H1 (cell line): Measurements from ENCODE around the gene DPF3. TPM values are rescaled to one million over a fixed set of nuclear protein-coding genes. Genes with fewer than 3 reads are reported as not detected.

Experiments
- BACH1 ChIP-seq: IDR thresholded peaks from 2 replicates; pipeline ENCODE4 v1.6.1; 2012; ENCODE audit warnings: low read length, improper control_type of control experiment
- CBX8 ChIP-seq: fragments of 300-800, 300-1000 bp; sonication (generic); IDR thresholded peaks from 2 replicates; pipeline ENCODE4 v1.7.1; 2016; ENCODE audit warnings: low read depth, low read length, borderline replicate concordance
- EGR1 ChIP-seq: IDR thresholded peaks from 2 replicates; pipeline ENCODE4 v1.6.1; 2011; ENCODE audit warnings: low read depth, low read length, borderline replicate concordance
- EZH2 ChIP-seq: fragments of 200-600 bp; sonication (generic); IDR thresholded peaks from 2 replicates; pipeline ENCODE4 v1.7.1; 2012; ENCODE audit warnings: low read depth, mild to moderate bottlenecking, moderate library complexity, low read length, inconsistent platforms; ENCODE audit not compliant: severe bottlenecking
- GABPA ChIP-seq: IDR thresholded peaks from 2 replicates; pipeline ENCODE4 v1.6.1; 2011; ENCODE audit warnings: mild to moderate bottlenecking, low read length, moderate library complexity, borderline replicate concordance; ENCODE audit not compliant: insufficient read depth
- JUN ChIP-seq: IDR thresholded peaks from 2 replicates; pipeline ENCODE4 v1.6.1; 2011; ENCODE audit warnings: low read depth, mild to moderate bottlenecking, improper control_type of control experiment, low read length
- RAD21 ChIP-seq, 2 experiments: IDR thresholded peaks in 1 of 2; conservative IDR thresholded peaks in 1 of 2; 2 replicates each; pipeline ENCODE4 v1.6.1; 2011; ENCODE audit warnings: low read depth in 2 of 2, low read length in 2 of 2, improper control_type of control experiment in 1 of 2, inconsistent platforms in 1 of 2, mild to moderate bottlenecking in 1 of 2, moderate library complexity in 1 of 2
- RBBP5 ChIP-seq: IDR thresholded peaks from 2 replicates; pipeline ENCODE4 v1.7.1; 2012; ENCODE audit warnings: low read depth, mild to moderate bottlenecking, inconsistent platforms, low read length, moderate library complexity, borderline replicate concordance
- TAF1 ChIP-seq: IDR thresholded peaks from 2 replicates; pipeline ENCODE4 v1.6.1; 2011; ENCODE audit warnings: mild to moderate bottlenecking, low read depth, low read length
- TAF7 ChIP-seq: optimal IDR thresholded peaks from 2 replicates; pipeline ENCODE3; 2011; ENCODE audit warnings: low read depth, mild to moderate bottlenecking, inconsistent platforms, low read length, moderate library complexity, borderline replicate concordance
- TCF12 ChIP-seq: IDR thresholded peaks from 2 replicates; pipeline ENCODE4 v1.6.1; 2011; ENCODE audit warnings: low read depth, mild to moderate bottlenecking, low read length
- polyA plus RNA-seq, 7 experiments: library from polyadenylated mRNA; depleted of rRNA in 3 of 7; stranded (reverse) in 5 of 7; unstranded in 2 of 7; fragments of >200 nt in 5 of 7; fragments of 200-250 nt in 2 of 7; gene quantifications; 1 replicate in 5 of 7; 2 replicates in 1 of 7; 4 replicates in 1 of 7; pipeline versions ENCODE4 v1.2.1 to v1.2.3, GENCODE V29; 2011 to 2013; ENCODE audit warnings: missing spikeins in 2 of 7, mixed read lengths in 2 of 7
- total RNA-seq: library from RNA; stranded (reverse); fragmentation: NEBNext Ultra II Directional; extraction: Animal tissue kit (Norgen Biotek cat#: 25700); gene quantifications from 2 replicates; pipeline ENCODE4 v1.2.1, GENCODE V29; 2021
- TF ChIP-seq, protein P1 (sequence below): fragments of 300-600 bp; sonication (generic); IDR thresholded peaks from 2 replicates; pipeline ENCODE4 v1.7.1; 2012; ENCODE audit warnings: low read length, moderate library complexity, mild to moderate bottlenecking, inconsistent platforms; ENCODE audit not compliant: insufficient replicate concordance

Gene DPF3
- total and polyA plus RNA-seq, 2 of the 8 experiments (the other 6 are each of a cell fraction or from before 2014, with no cell fraction given): 0.19 TPM; not detected in 1

DNA sequence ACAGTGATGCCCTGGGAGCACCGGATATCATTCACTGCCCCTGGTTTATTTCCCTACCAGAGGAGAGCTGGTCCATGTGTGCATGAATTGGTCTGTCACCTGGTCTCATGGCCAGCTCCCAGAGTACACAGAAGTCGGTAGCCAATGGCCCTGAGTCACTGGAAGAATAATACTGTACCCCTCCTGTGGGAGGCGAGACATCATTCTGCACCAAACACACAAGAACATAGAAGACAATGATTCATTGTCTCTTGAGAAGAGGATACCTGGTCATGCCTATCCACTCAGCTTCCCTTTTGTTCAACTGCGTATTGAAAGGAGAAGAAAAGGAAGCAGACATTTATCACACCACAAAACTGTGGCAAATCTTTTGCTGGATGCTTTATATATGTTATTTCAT is 216.2 kb downstream of the DPF3 start (continued):
- TF ChIP-seq, protein P1, sequence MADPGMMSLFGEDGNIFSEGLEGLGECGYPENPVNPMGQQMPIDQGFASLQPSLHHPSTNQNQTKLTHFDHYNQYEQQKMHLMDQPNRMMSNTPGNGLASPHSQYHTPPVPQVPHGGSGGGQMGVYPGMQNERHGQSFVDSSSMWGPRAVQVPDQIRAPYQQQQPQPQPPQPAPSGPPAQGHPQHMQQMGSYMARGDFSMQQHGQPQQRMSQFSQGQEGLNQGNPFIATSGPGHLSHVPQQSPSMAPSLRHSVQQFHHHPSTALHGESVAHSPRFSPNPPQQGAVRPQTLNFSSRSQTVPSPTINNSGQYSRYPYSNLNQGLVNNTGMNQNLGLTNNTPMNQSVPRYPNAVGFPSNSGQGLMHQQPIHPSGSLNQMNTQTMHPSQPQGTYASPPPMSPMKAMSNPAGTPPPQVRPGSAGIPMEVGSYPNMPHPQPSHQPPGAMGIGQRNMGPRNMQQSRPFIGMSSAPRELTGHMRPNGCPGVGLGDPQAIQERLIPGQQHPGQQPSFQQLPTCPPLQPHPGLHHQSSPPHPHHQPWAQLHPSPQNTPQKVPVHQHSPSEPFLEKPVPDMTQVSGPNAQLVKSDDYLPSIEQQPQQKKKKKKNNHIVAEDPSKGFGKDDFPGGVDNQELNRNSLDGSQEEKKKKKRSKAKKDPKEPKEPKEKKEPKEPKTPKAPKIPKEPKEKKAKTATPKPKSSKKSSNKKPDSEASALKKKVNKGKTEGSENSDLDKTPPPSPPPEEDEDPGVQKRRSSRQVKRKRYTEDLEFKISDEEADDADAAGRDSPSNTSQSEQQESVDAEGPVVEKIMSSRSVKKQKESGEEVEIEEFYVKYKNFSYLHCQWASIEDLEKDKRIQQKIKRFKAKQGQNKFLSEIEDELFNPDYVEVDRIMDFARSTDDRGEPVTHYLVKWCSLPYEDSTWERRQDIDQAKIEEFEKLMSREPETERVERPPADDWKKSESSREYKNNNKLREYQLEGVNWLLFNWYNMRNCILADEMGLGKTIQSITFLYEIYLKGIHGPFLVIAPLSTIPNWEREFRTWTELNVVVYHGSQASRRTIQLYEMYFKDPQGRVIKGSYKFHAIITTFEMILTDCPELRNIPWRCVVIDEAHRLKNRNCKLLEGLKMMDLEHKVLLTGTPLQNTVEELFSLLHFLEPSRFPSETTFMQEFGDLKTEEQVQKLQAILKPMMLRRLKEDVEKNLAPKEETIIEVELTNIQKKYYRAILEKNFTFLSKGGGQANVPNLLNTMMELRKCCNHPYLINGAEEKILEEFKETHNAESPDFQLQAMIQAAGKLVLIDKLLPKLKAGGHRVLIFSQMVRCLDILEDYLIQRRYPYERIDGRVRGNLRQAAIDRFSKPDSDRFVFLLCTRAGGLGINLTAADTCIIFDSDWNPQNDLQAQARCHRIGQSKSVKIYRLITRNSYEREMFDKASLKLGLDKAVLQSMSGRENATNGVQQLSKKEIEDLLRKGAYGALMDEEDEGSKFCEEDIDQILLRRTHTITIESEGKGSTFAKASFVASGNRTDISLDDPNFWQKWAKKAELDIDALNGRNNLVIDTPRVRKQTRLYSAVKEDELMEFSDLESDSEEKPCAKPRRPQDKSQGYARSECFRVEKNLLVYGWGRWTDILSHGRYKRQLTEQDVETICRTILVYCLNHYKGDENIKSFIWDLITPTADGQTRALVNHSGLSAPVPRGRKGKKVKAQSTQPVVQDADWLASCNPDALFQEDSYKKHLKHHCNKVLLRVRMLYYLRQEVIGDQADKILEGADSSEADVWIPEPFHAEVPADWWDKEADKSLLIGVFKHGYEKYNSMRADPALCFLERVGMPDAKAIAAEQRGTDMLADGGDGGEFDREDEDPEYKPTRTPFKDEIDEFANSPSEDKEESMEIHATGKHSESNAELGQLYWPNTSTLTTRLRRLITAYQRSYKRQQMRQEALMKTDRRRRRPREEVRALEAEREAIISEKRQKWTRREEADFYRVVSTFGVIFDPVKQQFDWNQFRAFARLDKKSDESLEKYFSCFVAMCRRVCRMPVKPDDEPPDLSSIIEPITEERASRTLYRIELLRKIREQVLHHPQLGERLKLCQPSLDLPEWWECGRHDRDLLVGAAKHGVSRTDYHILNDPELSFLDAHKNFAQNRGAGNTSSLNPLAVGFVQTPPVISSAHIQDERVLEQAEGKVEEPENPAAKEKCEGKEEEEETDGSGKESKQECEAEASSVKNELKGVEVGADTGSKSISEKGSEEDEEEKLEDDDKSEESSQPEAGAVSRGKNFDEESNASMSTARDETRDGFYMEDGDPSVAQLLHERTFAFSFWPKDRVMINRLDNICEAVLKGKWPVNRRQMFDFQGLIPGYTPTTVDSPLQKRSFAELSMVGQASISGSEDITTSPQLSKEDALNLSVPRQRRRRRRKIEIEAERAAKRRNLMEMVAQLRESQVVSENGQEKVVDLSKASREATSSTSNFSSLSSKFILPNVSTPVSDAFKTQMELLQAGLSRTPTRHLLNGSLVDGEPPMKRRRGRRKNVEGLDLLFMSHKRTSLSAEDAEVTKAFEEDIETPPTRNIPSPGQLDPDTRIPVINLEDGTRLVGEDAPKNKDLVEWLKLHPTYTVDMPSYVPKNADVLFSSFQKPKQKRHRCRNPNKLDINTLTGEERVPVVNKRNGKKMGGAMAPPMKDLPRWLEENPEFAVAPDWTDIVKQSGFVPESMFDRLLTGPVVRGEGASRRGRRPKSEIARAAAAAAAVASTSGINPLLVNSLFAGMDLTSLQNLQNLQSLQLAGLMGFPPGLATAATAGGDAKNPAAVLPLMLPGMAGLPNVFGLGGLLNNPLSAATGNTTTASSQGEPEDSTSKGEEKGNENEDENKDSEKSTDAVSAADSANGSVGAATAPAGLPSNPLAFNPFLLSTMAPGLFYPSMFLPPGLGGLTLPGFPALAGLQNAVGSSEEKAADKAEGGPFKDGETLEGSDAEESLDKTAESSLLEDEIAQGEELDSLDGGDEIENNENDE: no peak
- TF ChIP-seq RAD21 (IDR thresholded peaks at IDR 0.05 in 1 of 2, conservative IDR thresholded peaks at IDR 0.05 in 1 of 2; ENCODE audit: low read depth in 2 of 2, low read length in 2 of 2) (no peak), TCF12 (no peak), EGR1 (no peak), TAF1 (no peak), TAF7 (no peak), BACH1 (no peak), EZH2 (no peak), GABPA (no peak), CBX8 (no peak), JUN (no peak), RBBP5 (no peak)
